Measurements from ENCODE around the gene FLT4.
"Not testable (repeated sequence)": the region's sequence is repeated elsewhere in the genome, so short reads cannot be mapped to it uniquely, and the experiment has no call there.

FLT4 gene

DNA sequence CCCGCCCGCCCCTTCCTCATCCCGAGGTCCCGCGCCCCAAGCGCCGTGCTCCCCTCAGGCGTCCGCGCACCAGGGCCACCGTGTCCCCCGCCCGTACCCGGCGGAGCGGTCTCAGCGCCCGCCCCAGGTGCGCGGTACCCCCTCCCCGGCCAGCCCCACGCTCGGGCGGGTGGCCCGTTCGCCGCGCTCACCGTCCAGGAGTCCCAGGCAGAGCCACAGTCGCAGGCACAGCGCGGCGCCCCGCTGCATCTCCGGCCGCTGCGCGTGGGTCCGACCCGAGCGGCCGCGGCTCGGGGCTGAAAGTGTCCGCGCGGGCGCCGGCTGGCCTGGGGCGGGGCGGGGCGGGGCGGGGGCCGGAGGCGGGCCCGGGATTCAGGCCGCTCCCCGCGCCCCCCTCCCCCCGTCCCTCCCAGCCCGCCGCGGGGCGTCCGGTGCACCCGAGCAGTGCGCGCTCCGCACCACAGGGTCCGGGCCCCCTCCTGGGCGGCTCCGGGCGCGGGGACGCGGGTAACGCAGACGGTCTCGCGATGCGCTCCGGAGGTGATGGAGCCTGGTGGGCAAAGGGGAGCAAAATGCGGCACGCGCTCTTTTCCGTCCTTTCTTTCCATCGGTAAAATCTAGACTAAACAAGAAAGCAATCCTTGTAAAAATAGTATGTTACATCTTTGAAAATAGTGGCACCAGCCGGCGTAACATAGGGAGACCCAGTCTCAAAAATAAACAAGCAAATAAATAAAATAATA lies at the start of gene FLT4:
Gene FLT4, minus strand, starts transcription at position 304 of the 743 bp plus-strand sequence. Its CDS starts 55 bp downstream, at position 249.
- no peak for DNase-seq

- DNase-seq = no peak
Observed at GRCh38 chr5:180699042-180699441, 49.6 kb upstream of the FLT4 start.

DNA sequence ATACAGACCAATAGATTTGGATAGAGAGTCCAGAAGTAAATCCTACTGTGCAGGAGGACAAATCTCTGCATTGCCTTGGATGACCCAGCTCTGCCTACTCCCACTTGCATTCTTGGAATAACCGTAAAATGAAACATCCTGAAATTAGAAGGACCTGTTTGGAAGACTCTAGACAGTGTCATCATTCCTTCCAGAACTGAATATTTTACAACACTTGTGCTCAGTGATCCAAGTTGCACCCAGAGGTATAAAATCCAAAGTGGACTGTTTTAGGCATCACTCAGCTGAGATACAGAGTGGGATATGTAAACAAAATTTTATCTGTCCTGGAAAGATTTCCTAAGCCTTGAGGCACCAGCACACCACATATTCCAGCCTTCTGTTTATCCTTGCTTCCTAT lies 46.7 kb upstream of the FLT4 start:
- DNase-seq = no peak

GRCh38 chr5:180692429-180692828 lies 43.0 kb upstream of the FLT4 start:
- DNase-seq = no peak

GRCh38 chr5:180691046-180691445 lies 41.6 kb upstream of the FLT4 start:
- DNase-seq = no peak

GRCh38 chr5:180690562-180690961 lies 41.2 kb upstream of the FLT4 start:
- no peak for DNase-seq

GRCh38 chr5:180689775-180690174 lies 40.4 kb upstream of the FLT4 start:
- no peak for DNase-seq

GRCh38 chr5:180689071-180689694 lies 39.8 kb upstream of the FLT4 start:
- DNase-seq = no peak

DNA sequence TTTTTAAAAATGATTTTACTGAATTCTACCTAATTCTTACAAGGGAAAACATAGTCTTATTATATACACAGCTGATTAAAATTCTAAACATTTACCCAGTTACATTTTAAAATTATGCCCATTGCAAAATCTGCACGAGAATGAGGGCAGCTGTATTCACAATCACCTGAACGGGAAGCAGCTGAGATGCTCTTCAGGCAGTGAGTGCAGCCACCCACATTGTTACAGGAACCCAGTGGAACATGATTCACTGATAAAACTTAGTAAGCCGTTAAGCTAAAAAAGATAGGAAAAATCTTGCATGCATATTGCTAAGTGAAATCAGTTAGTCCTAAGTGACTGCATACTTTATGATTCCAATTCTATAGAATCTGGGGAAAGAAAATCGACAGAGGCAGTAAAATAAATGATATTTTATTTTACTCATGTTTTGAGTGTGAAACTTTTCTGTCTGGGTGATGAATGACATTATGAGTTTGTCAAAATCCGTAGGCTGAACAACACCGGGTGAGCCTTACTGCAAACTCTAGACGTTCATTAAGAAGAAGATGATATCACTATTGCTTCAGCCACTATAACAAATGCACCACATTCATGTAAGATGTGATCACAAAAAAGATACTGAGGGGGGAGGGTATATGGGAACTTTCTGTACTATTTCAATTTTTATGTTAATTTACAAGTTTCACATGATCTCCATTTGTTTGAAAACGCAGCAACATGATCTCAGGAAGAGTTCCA lies 39.1 kb upstream of the FLT4 start:
- DNase-seq = no peak

DNA sequence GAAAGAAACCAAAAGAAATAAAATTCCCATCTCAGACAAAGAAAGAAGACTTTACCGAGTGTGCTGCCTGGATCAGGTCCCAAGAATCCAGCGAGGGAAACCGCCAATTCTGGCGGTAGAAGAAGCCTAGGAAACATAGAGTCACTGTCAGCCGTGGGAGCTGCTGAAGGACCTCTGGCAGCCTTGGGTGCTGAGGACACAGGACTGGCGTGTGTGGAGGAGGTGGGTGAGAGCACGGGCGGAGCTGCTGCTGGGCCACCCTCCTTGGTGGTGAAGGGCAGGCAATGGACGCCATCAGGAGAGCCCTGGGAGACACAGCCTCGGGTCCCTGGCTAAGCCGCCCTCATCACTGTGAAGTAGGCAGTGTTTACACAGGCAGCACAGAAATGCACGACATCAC lies 37.4 kb upstream of the FLT4 start:
- DNase-seq = not testable (repeated sequence)

DNA sequence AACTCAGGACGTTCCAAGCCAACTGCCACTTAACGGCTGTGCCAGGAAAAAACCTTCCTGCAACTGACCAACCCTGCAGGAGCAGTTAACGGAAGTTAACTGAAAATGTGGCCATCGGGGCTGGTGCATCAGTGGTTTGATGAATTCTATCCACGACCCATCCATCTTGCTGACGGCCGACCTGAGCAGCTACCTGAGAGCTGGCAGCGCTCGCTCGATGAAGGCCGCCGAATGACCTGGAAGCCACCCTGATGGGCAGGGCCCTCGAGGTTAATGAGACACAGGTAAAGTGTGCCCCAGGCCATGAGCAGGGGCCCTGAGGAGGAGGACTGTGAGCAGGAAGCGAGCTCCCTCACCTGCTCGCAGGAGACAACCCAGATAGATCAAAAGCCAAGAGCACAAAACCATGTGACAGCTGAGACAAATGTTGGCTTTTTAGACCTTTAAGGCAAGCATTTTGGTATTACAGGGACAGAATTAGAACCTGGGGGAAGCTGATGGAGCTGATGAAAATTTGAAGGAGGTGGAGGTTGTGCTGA lies 35.3 kb upstream of the FLT4 start:
- DNase-seq = no peak

DNA sequence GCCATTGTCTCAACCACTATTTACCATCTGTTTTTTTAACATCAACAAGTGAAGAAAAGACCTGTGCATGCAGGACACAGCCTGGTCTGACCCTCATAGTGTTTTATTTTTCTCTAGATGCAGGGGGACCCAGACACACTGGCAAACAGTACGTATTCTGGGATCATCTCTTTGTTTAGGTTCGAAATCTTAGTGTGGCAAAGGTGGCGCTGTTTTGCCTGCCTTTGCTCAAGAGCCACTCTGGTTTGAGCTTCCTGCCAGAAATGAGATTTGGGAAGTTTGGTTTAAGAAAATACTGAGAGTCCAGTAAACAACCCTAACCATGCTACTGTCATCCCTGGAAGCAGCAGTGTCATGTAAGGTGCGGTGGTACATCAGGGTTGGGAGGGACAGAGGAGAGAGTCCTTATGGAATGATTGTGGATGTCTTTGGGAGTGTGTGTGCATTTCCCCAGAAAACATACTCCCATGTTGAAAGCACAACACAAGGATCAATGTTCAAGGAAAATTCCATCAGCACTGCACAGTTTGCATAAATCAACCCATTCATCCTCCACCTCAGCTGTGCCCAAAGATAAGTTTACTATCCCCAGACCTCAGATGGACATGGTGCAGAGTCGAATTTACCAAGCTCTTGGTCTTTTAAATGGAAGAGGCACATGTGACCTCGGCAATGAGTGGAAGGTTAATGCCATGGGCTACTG lies 34.0 kb upstream of the FLT4 start:
- no peak for DNase-seq

DNA sequence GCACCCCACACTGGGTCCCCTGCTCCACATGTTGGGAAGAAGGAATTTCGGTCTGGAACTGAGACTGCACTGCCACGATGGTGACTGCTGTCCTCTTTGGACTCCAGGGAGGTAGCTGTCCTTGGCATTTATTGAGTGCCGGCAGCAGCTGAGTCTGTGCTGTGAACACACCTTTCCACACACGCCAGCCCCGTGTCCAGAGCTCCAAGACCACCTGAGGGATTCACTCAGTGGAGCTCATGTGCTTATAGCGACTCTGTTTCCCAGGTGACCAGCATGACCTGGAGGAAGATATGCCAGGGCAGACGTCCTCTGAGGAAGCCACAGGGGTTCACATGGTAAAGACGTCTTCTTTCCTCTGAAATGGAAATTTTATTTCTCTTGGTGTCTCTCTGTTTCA lies 33.2 kb upstream of the FLT4 start:
- no peak for DNase-seq

DNA sequence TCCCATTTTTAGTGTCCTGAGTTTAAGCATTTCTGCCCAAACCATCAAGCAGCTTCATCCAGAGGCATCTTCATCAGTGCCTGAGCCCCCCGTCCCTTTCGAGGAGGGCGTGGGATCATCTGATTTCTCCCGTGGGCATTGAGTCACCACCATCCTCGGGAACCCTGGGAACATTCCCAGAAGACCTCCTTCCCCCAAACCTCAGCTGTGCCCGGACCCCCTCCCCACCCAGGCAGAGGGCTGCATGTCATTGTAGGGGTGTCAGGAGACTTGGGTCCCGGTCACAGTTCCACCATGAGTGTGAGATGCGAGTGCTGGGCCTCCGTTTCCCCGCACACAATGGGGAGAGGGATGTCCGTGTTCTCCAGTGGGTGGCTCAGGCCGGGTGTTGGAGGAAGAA lies 32.6 kb upstream of the FLT4 start:
- DNase-seq = not testable (repeated sequence)

DNA sequence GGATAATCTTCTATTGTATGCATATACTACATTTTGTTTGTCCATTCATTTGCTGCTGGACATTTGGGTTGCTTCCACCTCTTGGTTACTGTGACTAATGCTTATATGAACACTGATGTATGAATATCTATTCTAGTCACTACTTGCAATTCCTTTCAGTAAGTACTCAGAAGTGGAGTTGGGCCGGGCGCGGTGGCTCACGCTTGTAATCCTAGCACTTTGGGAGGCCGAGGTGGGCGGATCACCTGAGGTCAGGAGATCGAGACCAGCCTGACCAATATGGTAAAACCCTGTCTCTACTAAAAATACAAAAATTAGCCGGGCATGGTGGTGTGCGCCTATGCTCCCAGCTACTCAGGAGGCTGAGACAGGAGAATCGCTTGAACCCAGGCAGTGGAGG lies 28.9 kb upstream of the FLT4 start:
- DNase-seq = not testable (repeated sequence)

DNA sequence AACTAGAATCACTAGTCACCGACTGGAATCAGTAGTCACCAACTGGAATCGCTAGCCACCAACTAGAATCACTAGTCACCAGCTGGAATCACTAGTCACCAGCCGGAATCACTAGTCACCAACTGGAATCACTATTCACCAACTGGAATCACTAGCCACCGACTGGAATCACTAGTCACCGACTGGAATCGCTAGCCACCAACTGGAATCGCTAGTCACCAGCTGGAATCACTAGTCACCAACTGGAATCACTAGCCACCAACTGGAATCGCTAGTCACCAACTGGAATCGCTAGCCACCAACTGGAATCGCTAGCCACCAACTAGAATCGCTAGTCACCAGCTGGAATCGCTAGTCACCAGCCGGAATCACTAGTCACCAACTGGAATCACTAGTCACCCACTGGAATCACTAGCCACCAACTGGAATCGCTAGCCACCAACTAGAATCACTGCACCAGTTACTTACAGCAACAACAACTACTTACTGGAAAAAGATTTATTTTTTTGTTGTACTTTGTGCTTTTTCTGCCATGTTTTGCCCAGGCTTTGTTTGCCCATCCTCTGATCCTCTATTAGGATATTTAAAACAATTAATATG lies 25.7 kb upstream of the FLT4 start:
- DNase-seq = no peak

GRCh38 chr5:180674090-180674475 lies 24.7 kb upstream of the FLT4 start:
- DNase-seq = not testable (repeated sequence)

DNA sequence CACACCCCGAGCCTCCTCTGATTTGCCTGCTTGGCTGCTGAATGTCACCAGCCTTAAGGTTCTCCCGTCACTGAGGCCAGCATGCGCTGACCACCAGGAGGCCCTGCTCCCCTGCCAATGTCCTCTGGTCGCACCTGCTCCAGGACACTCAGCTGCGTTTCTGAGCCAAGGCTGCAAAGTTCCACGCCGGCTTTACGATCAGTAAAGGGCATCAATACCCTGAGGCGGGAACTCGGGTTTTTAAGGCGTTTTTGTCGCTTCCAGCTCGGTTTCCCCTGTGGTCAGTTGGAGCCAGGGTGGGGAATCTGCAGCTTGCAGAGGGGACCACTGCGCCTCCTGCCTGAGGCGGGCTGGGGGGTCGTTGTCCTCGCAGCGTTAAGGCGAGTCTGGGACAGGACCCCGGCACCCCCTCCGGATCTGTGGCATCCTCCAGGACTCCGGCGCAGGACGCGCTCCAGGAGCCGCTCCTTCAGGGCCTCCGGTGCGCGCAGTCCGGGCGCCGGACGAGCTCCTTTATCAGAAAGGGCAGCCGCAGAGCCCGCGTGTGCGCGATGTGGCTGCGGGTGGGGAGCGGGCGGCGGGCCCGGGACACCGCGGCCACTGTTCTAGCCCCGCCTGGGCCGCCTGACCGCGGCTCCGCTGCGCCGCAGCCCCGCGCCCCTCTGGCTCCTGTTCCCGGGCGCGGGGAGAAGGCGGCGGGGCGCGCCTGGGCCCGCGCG lies 24.1 kb upstream of the FLT4 start:
- no peak for DNase-seq

GRCh38 chr5:180671958-180672524 lies 22.6 kb upstream of the FLT4 start:
- DNase-seq = not testable (repeated sequence)

GRCh38 chr5:180670586-180671359 lies 21.4 kb upstream of the FLT4 start:
- DNase-seq = peak; percentile 35

GRCh38 chr5:180670157-180670556 lies 20.8 kb upstream of the FLT4 start:
- DNase-seq = no peak
